Progenitor cell of endocrine pancreas (in vitro differentiated cells): ENCODE results near the gene ASPG. TPM values are rescaled to one million over a fixed set of nuclear protein-coding genes. Genes with fewer than 3 reads are reported as not detected.

Source experiments
- DNase-seq: peaks from one replicate; pipeline ENCODE4 v3.0.0; 2021; ENCODE audit warnings: low spot score; ENCODE audit not compliant: unreplicated experiment
- H3K27ac Mint-ChIP-seq: 2 replicates; pipeline ENCODE4 v1.8.0; 2021; ENCODE audit warnings: mild to moderate bottlenecking, moderate library complexity, mixed read lengths
- H3K27me3 Mint-ChIP-seq: 2 replicates; pipeline ENCODE4 v1.8.0; 2021; ENCODE audit warnings: mixed read lengths
- H3K36me3 Mint-ChIP-seq: 2 replicates; pipeline ENCODE4 v1.8.0; 2022; ENCODE audit warnings: mixed read lengths; ENCODE audit not compliant: insufficient read depth
- H3K4me1 Mint-ChIP-seq: 2 replicates; pipeline ENCODE4 v1.8.0; 2021; ENCODE audit warnings: low read depth, mixed read lengths
- H3K4me3 Mint-ChIP-seq: 2 replicates; pipeline ENCODE4 v1.8.0; 2021; ENCODE audit warnings: low read depth, mild to moderate bottlenecking, moderate library complexity, mixed read lengths
- H3K9me3 Mint-ChIP-seq: 2 replicates; pipeline ENCODE4 v1.8.0; 2021; ENCODE audit warnings: low read depth, mixed read lengths
- CTCF ChIP-seq: fragments of 200-600 bp; sonication (generic); IDR thresholded peaks from one replicate; pipeline ENCODE4 v1.5.0; 2021; ENCODE audit warnings: antibody characterized with exemption, mild to moderate bottlenecking; ENCODE audit not compliant: unreplicated experiment
- total RNA-seq: library from RNA; stranded (reverse); gene quantifications from 2 replicates; pipeline ENCODE4 v1.2.1, GENCODE V29; 2021

Gene ASPG
- total RNA-seq, 1 donor from 2014 or later, result not detected

- Mint-ChIP-seq H3K4me3 (no peak overlapping the region), H3K36me3 (no peaks in the 10 kb centered on the region), H3K27ac (no peak overlapping the region), H3K27me3 (peaks cover 41% of the 10 kb centered on the region), H3K4me1 (peaks cover 2% of the 10 kb centered on the region), H3K9me3 (no peaks in the 10 kb centered on the region)
- no peak for DNase-seq
- no peak for TF ChIP-seq CTCF
Measured at GRCh38 chr14:104141621-104142091, 56.2 kb downstream of the ASPG start.

GRCh38 chr14:104142136-104142945 is 56.8 kb downstream of the ASPG start:
- Mint-ChIP-seq H3K27ac (no peak overlapping the region), H3K27me3 (peaks cover 35% of the 10 kb centered on the region), H3K4me3 (no peak overlapping the region), H3K36me3 (no peaks in the 10 kb centered on the region), H3K9me3 (no peaks in the 10 kb centered on the region), H3K4me1 (no peaks in the 10 kb centered on the region)
- TF ChIP-seq CTCF, result no peak
- DNase-seq, result no peak

GRCh38 chr14:104142946-104143470 is 57.5 kb downstream of the ASPG start:
- H3K9me3 Mint-ChIP-seq, result no peaks in the 10 kb centered on the region
- no peak for TF ChIP-seq CTCF
- H3K27ac Mint-ChIP-seq, result no peak overlapping the region
- peaks cover 5% of the 10 kb centered on the region for H3K4me1 Mint-ChIP-seq
- peaks cover 35% of the 10 kb centered on the region for H3K27me3 Mint-ChIP-seq
- H3K36me3 Mint-ChIP-seq, result no peaks in the 10 kb centered on the region
- H3K4me3 Mint-ChIP-seq, result no peak overlapping the region
- DNase-seq, result no peak

- DNase-seq, result no peak
- Mint-ChIP-seq H3K36me3 (no peaks in the 10 kb centered on the region), H3K27ac (no peak overlapping the region), H3K27me3 (peaks cover 35% of the 10 kb centered on the region), H3K9me3 (no peaks in the 10 kb centered on the region), H3K4me3 (no peak overlapping the region), H3K4me1 (peaks cover 10% of the 10 kb centered on the region)
- no peak for TF ChIP-seq CTCF
Measured at GRCh38 chr14:104143521-104144452, 58.3 kb downstream of the ASPG start.

- Mint-ChIP-seq H3K27me3 (peaks cover 32% of the 10 kb centered on the region), H3K27ac (no peak overlapping the region), H3K4me3 (no peak overlapping the region), H3K4me1 (peaks cover 12% of the 10 kb centered on the region), H3K36me3 (no peaks in the 10 kb centered on the region), H3K9me3 (no peaks in the 10 kb centered on the region)
- TF ChIP-seq CTCF, result no peak
- DNase-seq, result no peak
Measured at GRCh38 chr14:104144453-104144790, 58.9 kb downstream of the ASPG start.
